ENCODE data around the gene KMT5B. TPM values are rescaled to one million over a fixed set of nuclear protein-coding genes. Genes with fewer than 3 reads are reported as not detected.

KMT5B gene
- total RNA-seq, 2 experiments from 2014 or later, result 18.7 to 21.9 TPM

DNA sequence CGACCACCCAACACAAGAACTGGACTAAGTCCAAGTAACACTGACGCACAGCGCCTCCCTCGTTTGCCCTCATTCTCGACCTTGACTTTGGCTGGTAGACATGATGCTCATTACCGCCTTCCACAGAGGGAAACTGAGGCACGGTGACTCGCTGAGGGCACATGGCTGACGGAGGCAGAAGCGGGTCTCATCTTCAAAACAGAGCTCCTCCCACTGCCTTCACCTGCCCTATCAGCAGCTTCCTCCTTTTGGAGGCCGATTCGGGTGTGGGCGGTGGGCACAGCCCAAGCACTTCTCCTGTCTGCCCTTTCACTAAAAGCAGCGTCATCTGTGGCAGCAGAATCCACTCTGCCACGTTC is 2.0 kb upstream of the KMT5B start:
- H3K4me1 Mint-ChIP-seq (ENCODE audit: low read depth), result peaks cover 29% of the 10 kb centered on the region
- POLR2A ChIA-PET, result interaction anchor here (1.0 kb wide), 1 partner anchor 21 kb away, joined by 3 read pairs; no protein-coding TSS in a partner anchor
- H3K9me3 Mint-ChIP-seq (ENCODE audit: insufficient read depth), result no peaks in the 10 kb centered on the region
- no peak for ATAC-seq
- CTCF ChIA-PET, result no interaction called here
- DNase-seq, result no peak
- H3K27ac Mint-ChIP-seq, result peak overlapping the region; percentile 53
- peaks cover 4% of the 10 kb centered on the region for H3K36me3 Mint-ChIP-seq (ENCODE audit: low read depth)
- H3K4me3 Mint-ChIP-seq, result peak overlapping the region; percentile 60
- H3K27me3 Mint-ChIP-seq (ENCODE audit: low read depth), result peaks cover 27% of the 10 kb centered on the region

DNA sequence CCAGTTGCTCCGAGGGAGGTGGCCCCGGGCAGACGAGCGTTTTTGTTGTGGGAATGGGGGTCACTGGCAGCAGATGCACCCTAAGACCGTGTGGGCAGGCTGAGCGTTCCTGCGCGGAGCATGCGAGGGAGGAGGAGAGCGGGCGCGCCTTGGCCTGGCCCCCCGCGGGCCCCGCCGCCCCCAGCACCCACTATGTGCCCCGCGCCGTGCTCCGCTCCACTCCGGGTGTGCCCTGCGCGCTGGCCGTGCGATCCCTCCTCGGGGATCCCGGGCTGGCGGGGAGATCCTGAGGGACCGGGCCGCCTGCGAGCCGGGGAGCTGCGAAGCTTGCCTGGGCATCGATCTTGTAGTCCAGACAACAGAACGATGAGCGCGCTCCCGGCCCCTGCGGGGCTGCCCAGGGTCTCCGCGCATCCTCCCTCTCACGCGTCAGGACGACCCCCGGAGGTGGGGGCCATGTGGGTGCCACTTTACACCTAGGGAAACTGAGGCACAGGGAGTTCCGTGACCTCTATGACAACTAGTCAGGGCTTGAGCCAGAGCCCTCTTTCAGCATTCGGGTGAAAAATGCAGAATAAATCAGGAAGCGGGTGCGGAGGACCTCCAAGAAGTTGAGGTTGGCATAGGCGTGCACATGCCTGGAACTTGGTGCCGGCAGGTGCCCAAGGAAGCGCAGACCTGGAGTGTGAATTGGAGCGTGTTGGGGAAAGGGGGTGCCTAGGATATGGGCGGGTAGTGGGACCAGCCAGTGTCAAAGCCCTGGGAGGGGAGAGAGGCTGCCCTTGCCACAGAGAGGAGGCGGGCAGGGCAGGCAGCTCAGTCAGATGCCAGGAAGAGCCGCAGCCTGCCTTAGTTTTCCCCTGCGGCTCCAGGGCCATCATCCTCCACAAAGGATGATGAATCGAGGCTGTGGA is 1.3 kb upstream of the KMT5B start:
- Mint-ChIP-seq H3K27me3 (ENCODE audit: low read depth) (peaks cover 24% of the 10 kb centered on the region), H3K36me3 (ENCODE audit: low read depth) (peaks cover 4% of the 10 kb centered on the region), H3K9me3 (ENCODE audit: insufficient read depth) (no peaks in the 10 kb centered on the region), H3K27ac (no peak overlapping the region), H3K4me1 (ENCODE audit: low read depth) (peaks cover 29% of the 10 kb centered on the region), H3K4me3 (peak overlapping the region; percentile 69)
- ChIA-PET POLR2A (interaction anchor here (1.0 kb wide), 1 partner anchor 21 kb away, joined by 3 read pairs; no protein-coding TSS in a partner anchor), CTCF (no interaction called here)
- peak; percentile 16 for ATAC-seq
- DNase-seq, result no peak

GRCh38 chr11:68213555-68214172 is 568 bp upstream of the KMT5B start:
- CTCF ChIA-PET, result no interaction called here

DNA sequence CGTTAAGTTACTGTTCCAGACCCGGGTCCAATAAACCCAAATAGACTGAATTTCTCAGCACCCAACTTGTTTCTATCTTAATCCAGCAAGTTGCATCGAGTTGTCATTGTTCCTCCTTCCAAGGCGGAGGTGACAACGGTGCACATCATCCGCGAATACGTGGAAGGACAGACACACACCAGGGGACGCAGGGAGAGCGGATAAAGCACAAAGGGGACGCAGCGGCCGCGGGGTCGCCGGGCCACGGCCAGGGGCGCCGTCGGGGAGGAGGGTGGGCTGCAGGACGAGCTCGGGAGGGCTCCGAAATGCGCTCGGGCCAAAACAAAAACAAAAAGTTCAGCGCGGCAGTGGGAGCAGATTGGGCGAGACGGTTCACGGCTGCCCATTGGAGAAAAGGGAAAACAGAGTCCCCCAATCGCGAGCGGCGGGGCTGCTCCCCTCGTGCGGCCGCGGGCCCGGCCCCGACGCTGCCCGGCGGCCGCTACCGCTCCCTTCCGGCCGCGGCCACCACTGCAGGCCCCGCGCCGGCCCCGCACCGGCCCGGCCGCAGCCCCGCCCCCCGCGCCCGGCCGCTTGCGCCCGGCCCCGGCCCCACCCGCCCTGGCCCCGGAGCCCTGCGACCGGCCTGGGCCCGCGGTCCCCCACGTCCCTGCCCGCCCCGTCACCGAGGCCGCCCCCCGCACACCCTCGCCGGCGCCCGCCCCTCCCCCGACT is 518 bp downstream of the KMT5B start:
- Mint-ChIP-seq H3K27me3 (ENCODE audit: low read depth) (peaks cover 21% of the 10 kb centered on the region), H3K4me3 (peak overlapping the region; percentile 85), H3K36me3 (ENCODE audit: low read depth) (peaks cover 4% of the 10 kb centered on the region), H3K27ac (peak overlapping the region; percentile 87), H3K9me3 (ENCODE audit: insufficient read depth) (no peaks in the 10 kb centered on the region), H3K4me1 (ENCODE audit: low read depth) (peaks cover 36% of the 10 kb centered on the region)
- peak; percentile 73 for DNase-seq
- ChIA-PET CTCF (interaction anchor here (0.6 to 1.8 kb wide), 2 partner anchors 203 to 771 kb away, joined by 3 to 6 read pairs; partner anchors contain the start of gene ALDH3B1), POLR2A (no interaction called here)
- peak; percentile 71 for ATAC-seq

More at GRCh38 chr11:68213555-68214172, 568 bp upstream of the KMT5B start:
- DNase-seq, result peak; percentile 80
- Mint-ChIP-seq H3K36me3 (ENCODE audit: low read depth) (peaks cover 4% of the 10 kb centered on the region), H3K4me1 (ENCODE audit: low read depth) (peaks cover 33% of the 10 kb centered on the region), H3K27ac (peak overlapping the region; percentile 85), H3K27me3 (ENCODE audit: low read depth) (peaks cover 24% of the 10 kb centered on the region), H3K4me3 (peak overlapping the region; percentile 69), H3K9me3 (ENCODE audit: insufficient read depth) (no peaks in the 10 kb centered on the region)
- POLR2A ChIA-PET, result no interaction called here
- peak; percentile 58 for ATAC-seq

DNA sequence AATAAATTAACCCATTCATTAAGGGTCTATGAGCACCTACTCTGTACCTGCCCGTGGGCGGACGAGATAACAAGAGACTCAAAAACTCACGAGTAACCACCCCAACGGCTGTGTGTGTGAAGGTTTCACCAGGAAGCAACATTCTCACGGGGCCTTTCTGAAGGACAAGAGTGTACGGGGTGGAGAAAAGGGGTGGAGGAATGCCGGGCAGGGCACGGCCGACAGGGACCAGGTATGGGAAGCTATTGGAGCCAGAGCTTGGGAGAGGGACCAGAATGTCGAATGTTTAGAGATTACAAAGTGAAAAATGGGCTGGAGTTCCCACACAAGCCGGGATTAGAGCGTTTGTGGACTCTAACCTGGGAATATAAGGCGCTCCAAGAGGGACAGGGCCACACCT is 1.6 kb downstream of the KMT5B start:
- peaks cover 4% of the 10 kb centered on the region for H3K36me3 Mint-ChIP-seq (ENCODE audit: low read depth)
- H3K9me3 Mint-ChIP-seq (ENCODE audit: insufficient read depth), result no peaks in the 10 kb centered on the region
- CTCF ChIA-PET, result interaction anchor here (1.8 kb wide), 1 partner anchor 202 kb away, joined by 6 read pairs; the partner anchor contains the start of gene ALDH3B1
- peaks cover 18% of the 10 kb centered on the region for H3K27me3 Mint-ChIP-seq (ENCODE audit: low read depth)
- no peak for DNase-seq
- peaks cover 41% of the 10 kb centered on the region for H3K4me1 Mint-ChIP-seq (ENCODE audit: low read depth)
- POLR2A ChIA-PET, result interaction anchor here (1.0 kb wide), 1 partner anchor 170 kb away, joined by 3 read pairs; no protein-coding TSS in a partner anchor
- H3K4me3 Mint-ChIP-seq, result peak overlapping the region; percentile 85
- ATAC-seq, result no peak
- H3K27ac Mint-ChIP-seq, result no peak overlapping the region

DNA sequence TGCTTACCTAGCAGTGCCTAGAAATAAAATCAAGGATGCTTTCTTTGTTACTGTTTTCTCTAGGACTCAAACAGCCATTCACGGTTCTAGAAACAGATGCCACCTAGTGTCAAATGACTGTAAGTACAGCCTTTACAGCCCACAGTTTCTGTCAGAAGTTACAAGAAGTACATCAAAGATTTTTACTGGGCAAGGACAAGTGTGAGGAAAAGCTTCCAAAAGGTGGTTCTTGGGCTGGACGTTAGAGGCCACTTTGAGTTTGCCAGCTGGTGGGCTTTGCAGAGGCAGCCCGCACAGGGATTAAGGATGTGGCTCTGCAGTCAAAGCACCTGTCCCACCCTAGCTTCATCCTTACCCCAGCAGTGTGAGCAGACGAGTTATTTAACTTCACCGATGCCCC is 6.9 kb downstream of the KMT5B start:
- Mint-ChIP-seq H3K27ac (no peak overlapping the region), H3K36me3 (ENCODE audit: low read depth) (no peaks in the 10 kb centered on the region), H3K4me1 (ENCODE audit: low read depth) (peaks cover 36% of the 10 kb centered on the region), H3K27me3 (ENCODE audit: low read depth) (no peaks in the 10 kb centered on the region), H3K4me3 (no peak overlapping the region), H3K9me3 (ENCODE audit: insufficient read depth) (no peaks in the 10 kb centered on the region)
- ATAC-seq (peak; percentile 70), DNase-seq (peak; percentile 50)
- ChIA-PET POLR2A (no interaction called here), CTCF (interaction anchor here (0.7 to 2.2 kb wide), 9 partner anchors 11 to 197 kb away, joined by 3 to 5 read pairs (median 3); partner anchors contain the start of gene ALDH3B1)

- ATAC-seq (no peak), DNase-seq (no peak)
- Mint-ChIP-seq H3K36me3 (ENCODE audit: low read depth) (no peaks in the 10 kb centered on the region), H3K4me3 (no peak overlapping the region), H3K4me1 (ENCODE audit: low read depth) (peaks cover 29% of the 10 kb centered on the region), H3K9me3 (ENCODE audit: insufficient read depth) (no peaks in the 10 kb centered on the region), H3K27me3 (ENCODE audit: low read depth) (no peaks in the 10 kb centered on the region), H3K27ac (no peak overlapping the region)
- ChIA-PET POLR2A (no interaction called here), CTCF (interaction anchor here (0.7 to 1.6 kb wide), 2 partner anchors 37 to 94 kb away, joined by 3 read pairs; no protein-coding TSS in a partner anchor)
These were observed 8.7 kb downstream of the KMT5B start for GRCh38 chr11:68204402-68204801.

DNA sequence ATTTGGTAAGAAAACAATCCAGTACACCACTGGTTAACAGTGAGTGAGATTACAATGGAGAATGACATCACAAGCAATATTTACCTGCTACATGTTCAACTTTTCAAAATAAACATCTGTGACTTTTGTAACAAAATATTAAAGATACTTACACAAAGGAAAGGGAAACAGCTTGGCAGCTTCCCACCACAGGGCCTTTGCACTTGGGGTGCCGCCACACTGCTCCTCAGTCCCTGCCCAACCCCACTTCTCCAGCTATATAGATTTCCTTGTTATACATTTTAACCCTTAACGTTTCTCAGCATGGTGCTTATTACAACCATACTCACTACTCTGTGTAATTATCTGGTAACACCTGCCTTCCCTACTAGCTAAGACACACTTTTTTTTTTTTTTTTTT is 10.9 kb downstream of the KMT5B start:
- ATAC-seq (no peak), DNase-seq (no peak)
- Mint-ChIP-seq H3K4me3 (no peak overlapping the region), H3K36me3 (ENCODE audit: low read depth) (no peaks in the 10 kb centered on the region), H3K9me3 (ENCODE audit: insufficient read depth) (no peaks in the 10 kb centered on the region), H3K27ac (no peak overlapping the region), H3K27me3 (ENCODE audit: low read depth) (no peaks in the 10 kb centered on the region), H3K4me1 (ENCODE audit: low read depth) (peaks cover 24% of the 10 kb centered on the region)
- ChIA-PET POLR2A (no interaction called here), CTCF (interaction anchor here (1.4 kb wide), 1 partner anchor 25 kb away, joined by 3 read pairs; no protein-coding TSS in a partner anchor)

DNA sequence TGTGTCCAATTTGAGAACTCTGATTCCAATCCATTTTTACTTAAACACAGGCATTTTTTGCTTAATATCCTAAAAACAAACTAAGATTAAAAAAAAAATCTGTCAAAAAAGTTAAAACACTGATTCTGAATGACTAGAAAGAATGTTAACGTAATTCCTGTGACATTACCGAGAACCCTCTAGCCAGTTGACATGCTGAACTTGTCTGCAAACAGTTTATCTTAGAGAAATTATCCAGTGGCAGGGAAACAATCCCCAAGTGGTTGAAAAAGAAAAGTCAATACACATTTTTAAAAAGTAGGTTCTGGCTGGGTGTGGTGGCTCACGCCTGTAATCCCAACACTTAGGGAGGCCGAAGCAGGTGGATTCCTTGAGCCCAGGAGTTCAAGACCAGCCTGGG is 11.6 kb downstream of the KMT5B start:
- DNase-seq, result no peak
- no peak for ATAC-seq
- ChIA-PET POLR2A (no interaction called here), CTCF (no interaction called here)
- Mint-ChIP-seq H3K27me3 (ENCODE audit: low read depth) (no peaks in the 10 kb centered on the region), H3K4me1 (ENCODE audit: low read depth) (peaks cover 20% of the 10 kb centered on the region), H3K9me3 (ENCODE audit: insufficient read depth) (no peaks in the 10 kb centered on the region), H3K27ac (no peak overlapping the region), H3K4me3 (no peak overlapping the region), H3K36me3 (ENCODE audit: low read depth) (no peaks in the 10 kb centered on the region)

- ATAC-seq (no peak), DNase-seq (no peak)
- Mint-ChIP-seq H3K27ac (no peak overlapping the region), H3K36me3 (ENCODE audit: low read depth) (no peaks in the 10 kb centered on the region), H3K27me3 (ENCODE audit: low read depth) (no peaks in the 10 kb centered on the region), H3K4me3 (no peak overlapping the region), H3K9me3 (ENCODE audit: insufficient read depth) (no peaks in the 10 kb centered on the region), H3K4me1 (ENCODE audit: low read depth) (peaks cover 14% of the 10 kb centered on the region)
- POLR2A ChIA-PET, result no interaction called here
- CTCF ChIA-PET, result no interaction called here
These were observed 12.5 kb downstream of the KMT5B start for GRCh38 chr11:68200639-68201038.

- H3K4me1 Mint-ChIP-seq (ENCODE audit: low read depth), result peaks cover 10% of the 10 kb centered on the region
- CTCF ChIA-PET, result interaction anchor here (3.6 kb wide), 1 partner anchor 10 kb away, joined by 17 read pairs; no protein-coding TSS in a partner anchor
- POLR2A ChIA-PET, result no interaction called here
- H3K27me3 Mint-ChIP-seq (ENCODE audit: low read depth), result no peaks in the 10 kb centered on the region
- H3K9me3 Mint-ChIP-seq (ENCODE audit: insufficient read depth), result no peaks in the 10 kb centered on the region
- peaks cover 4% of the 10 kb centered on the region for H3K36me3 Mint-ChIP-seq (ENCODE audit: low read depth)
- DNase-seq, result no peak
- no peak overlapping the region for H3K27ac Mint-ChIP-seq
- H3K4me3 Mint-ChIP-seq, result no peak overlapping the region
- no peak for ATAC-seq
These were observed 13.7 kb downstream of the KMT5B start for GRCh38 chr11:68199295-68199987.
